Neutrophil (primary cell): ENCODE results near the gene SRGAP1.

Experiments
- H3K27ac ChIP-seq: fragments of 200-600 bp; sonication (generic); 2 replicates; pipeline ENCODE4 v1.5.1; 2016; ENCODE audit warnings: mild to moderate bottlenecking, moderate library complexity
- H3K27me3 ChIP-seq: fragments of 200-600 bp; sonication (generic); 2 replicates; pipeline ENCODE4 v1.6.0; 2016; ENCODE audit warnings: mild to moderate bottlenecking
- H3K36me3 ChIP-seq: fragments of 200-600 bp; sonication (generic); 2 replicates; pipeline ENCODE4 v1.5.1; 2017
- H3K4me1 ChIP-seq, 2 experiments: fragments of 200-600 bp in 1 of 2; sonication (generic) in 1 of 2; 1 replicate in 1 of 2; 2 replicates in 1 of 2; pipeline versions ENCODE4 v1.5.1 to v1.6.1; 2013 to 2016; ENCODE audit warnings: low read depth in 1 of 2, low read length in 1 of 2, mild to moderate bottlenecking in 1 of 2, moderate library complexity in 1 of 2; ENCODE audit not compliant: control insufficient read depth in 1 of 2, insufficient read depth in 1 of 2
- H3K4me3 ChIP-seq, 2 experiments: fragments of 200-600 bp in 1 of 2; sonication (generic) in 1 of 2; 1 replicate in 1 of 2; 2 replicates in 1 of 2; pipeline ENCODE4 v1.5.1; 2013 to 2016; ENCODE audit warnings: low read depth in 1 of 2, low read length in 1 of 2, mild to moderate bottlenecking in 1 of 2, moderate library complexity in 1 of 2
- H3K9me3 ChIP-seq: fragments of 200-600 bp; sonication (generic); 2 replicates; pipeline ENCODE4 v1.5.1; 2016
- TF ChIP-seq, protein P1 (sequence below): fragments of 200-600 bp; sonication (generic); IDR thresholded peaks from 2 replicates; pipeline ENCODE4 v1.5.1; 2016; ENCODE audit warnings: antibody characterized with exemption

Gene SRGAP1

DNA sequence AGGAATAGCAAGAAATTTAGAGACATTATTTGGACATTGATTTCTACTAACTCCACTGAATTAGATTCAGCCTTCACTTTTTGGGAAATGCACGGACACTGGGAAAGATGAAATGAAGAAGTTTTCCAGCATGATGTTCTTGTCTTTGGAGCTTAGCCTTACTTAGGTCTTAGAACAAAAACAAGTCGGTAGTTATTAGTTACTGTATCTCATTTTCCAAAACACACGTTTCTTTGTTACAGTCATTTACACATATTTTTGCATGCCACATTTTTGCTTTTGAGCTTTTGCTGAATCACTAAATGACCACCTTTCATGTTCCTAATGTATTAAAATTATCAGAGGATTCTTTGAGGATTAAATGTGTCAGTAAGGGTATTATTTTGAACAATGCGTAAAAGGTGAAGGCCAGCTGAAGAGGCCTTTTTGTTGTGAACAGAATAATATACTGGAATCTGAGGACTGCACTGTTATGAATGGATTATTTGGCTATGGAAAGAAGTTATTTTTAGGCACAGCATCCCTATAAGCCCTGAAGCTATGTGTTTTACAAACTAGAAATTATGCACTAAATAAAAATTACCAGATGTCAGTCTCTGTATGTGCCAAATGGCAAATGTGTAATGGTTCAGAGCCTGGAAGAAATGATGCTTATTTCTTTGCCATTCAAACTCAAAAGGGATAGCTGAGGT, 138.2 kb downstream of the SRGAP1 start:
- no peaks in the 10 kb centered on the region for H3K4me1 ChIP-seq
- H3K27me3 ChIP-seq, result no peaks in the 10 kb centered on the region
- H3K36me3 ChIP-seq, result no peaks in the 10 kb centered on the region
- no peak overlapping the region for H3K27ac ChIP-seq
- no peaks in the 10 kb centered on the region for H3K9me3 ChIP-seq
- TF ChIP-seq, protein P1, sequence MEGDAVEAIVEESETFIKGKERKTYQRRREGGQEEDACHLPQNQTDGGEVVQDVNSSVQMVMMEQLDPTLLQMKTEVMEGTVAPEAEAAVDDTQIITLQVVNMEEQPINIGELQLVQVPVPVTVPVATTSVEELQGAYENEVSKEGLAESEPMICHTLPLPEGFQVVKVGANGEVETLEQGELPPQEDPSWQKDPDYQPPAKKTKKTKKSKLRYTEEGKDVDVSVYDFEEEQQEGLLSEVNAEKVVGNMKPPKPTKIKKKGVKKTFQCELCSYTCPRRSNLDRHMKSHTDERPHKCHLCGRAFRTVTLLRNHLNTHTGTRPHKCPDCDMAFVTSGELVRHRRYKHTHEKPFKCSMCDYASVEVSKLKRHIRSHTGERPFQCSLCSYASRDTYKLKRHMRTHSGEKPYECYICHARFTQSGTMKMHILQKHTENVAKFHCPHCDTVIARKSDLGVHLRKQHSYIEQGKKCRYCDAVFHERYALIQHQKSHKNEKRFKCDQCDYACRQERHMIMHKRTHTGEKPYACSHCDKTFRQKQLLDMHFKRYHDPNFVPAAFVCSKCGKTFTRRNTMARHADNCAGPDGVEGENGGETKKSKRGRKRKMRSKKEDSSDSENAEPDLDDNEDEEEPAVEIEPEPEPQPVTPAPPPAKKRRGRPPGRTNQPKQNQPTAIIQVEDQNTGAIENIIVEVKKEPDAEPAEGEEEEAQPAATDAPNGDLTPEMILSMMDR, result no peak
- H3K4me3 ChIP-seq, result no peak overlapping the region

DNA sequence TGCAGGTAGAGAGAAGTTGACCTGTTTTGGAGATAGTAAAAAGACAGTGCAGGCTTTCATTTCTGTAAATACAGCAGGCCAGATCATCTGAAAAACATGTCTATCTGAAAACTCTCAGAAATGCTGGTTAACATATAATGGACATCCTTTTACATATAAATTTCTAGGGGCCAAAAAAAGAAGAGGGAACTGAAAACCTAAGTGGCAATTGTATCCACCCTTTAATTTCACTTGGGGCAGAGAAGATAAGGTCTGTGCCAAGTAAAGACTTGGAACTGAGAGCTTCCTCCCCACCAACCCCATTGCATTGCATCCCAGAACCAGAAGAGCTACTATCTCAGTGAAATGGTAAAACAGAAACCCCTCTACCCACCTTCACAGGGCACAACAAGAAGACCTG, 141.0 kb downstream of the SRGAP1 start:
- H3K4me3 ChIP-seq, result no peak overlapping the region
- H3K4me1 ChIP-seq, result no peaks in the 10 kb centered on the region
- TF ChIP-seq, protein P1, result no peak
- H3K9me3 ChIP-seq, result no peaks in the 10 kb centered on the region
- no peak overlapping the region for H3K27ac ChIP-seq
- H3K27me3 ChIP-seq, result no peaks in the 10 kb centered on the region
- no peaks in the 10 kb centered on the region for H3K36me3 ChIP-seq

DNA sequence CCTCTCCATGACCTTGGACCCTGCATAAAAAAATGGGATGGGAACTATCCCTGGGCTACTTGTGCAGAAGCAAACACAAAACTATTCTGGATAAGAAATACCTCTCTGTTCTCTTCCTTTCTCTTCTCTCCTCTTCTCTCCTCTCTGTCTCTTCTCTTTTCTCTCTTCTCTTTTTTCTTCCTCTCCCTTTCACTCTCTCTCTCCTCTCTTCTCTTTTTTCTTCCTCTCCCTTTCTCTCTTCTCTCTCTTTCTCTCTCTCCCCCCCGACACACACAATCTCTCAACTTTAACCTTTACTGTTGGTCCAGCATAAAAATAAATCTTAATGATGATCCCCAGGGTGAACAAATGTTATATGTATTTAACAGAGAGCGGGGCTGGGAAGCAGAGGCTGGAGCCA, 141.4 kb downstream of the SRGAP1 start:
- Histone ChIP-seq H3K27ac (no peak overlapping the region), H3K4me1 (no peaks in the 10 kb centered on the region), H3K36me3 (no peaks in the 10 kb centered on the region), H3K4me3 (no peak overlapping the region), H3K27me3 (no peaks in the 10 kb centered on the region), H3K9me3 (no peaks in the 10 kb centered on the region)
- TF ChIP-seq, protein P1, result no peak

DNA sequence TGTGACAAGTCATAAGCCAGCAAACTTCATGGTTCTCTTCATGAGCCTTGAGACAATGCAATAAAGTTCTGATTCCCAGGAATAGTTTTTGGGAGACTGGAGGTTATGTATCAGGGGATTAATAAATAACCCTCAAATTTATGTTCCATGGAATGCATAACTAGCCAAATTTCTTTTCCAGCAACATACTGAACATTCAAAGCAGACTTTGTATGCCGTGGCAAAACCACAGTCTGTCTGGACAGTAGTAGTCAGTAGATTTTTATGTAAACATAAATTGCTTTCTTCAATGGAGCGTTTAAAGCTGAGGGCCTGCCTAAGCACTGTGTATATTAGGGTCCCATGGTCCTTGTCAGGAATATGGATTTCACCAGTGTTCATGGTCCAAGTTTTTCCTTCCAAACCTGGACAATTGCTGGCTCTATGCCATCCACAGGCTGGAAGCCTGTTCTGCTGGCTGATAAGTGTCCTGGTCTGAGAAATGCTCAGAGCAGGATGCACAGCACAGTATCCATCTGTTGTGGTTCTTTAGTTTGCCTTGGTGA, 144.9 kb downstream of the SRGAP1 start:
- no peak overlapping the region for H3K27ac ChIP-seq
- no peaks in the 10 kb centered on the region for H3K9me3 ChIP-seq
- H3K4me1 ChIP-seq, result no peaks in the 10 kb centered on the region
- H3K27me3 ChIP-seq, result peaks cover 2% of the 10 kb centered on the region
- TF ChIP-seq, protein P1, result no peak
- H3K36me3 ChIP-seq, result no peaks in the 10 kb centered on the region
- no peak overlapping the region for H3K4me3 ChIP-seq

DNA sequence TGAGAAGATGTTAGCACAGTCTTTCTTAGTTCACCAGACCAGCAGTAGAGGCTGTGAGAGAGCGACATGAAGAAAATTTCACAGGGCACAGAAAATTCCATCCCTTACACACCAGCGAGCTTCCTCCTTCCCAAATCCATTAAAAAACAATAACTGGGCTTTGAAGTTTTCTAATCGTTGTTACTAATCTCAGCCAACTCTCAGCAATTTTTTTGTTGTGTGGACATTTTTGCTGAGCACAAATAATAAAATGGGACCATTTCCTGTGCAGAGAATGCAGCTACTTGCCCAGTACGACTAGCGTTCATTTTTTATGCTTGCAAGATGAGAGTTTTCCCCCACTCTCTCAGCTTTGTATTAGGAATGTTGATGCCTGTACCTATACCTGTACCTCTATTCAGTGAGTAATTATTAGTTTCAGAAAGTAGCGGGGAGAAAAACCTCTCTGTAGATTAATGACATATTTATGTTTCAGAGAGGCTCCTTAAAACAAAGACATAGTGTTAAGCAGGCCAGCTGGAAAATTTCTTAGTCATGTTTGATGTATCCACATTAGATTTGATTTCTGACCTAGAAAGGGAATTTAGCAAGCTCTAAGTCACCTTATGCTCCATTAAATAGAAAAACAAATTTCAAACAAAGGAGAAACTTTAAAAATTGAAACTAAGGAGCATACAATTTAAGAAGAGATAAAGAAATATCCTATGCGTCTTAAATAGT, 146.5 kb downstream of the SRGAP1 start:
- H3K4me1 ChIP-seq, result no peaks in the 10 kb centered on the region
- TF ChIP-seq, protein P1, result no peak
- H3K27ac ChIP-seq, result no peak overlapping the region
- H3K27me3 ChIP-seq, result peaks cover 4% of the 10 kb centered on the region
- H3K4me3 ChIP-seq, result no peak overlapping the region
- H3K36me3 ChIP-seq, result no peaks in the 10 kb centered on the region
- no peaks in the 10 kb centered on the region for H3K9me3 ChIP-seq
